BE2C (cell line): Measurements from ENCODE around the gene KRT81.

ENCODE experiments used
- DNase-seq: peaks from one replicate; pipeline ENCODE4 v3.0.0-alpha.2; 2020
- H3K27me3 ChIP-seq: fragments of 250-450 bp; sonication (Bioruptor Pico); 2 replicates; pipeline ENCODE4 v1.5.1; 2020; ENCODE audit warnings: mild to moderate bottlenecking
- H3K36me3 ChIP-seq: fragments of 250-450 bp; sonication (Bioruptor Pico); 2 replicates; pipeline ENCODE4 v1.5.1; 2020; ENCODE audit warnings: mild to moderate bottlenecking
- H3K4me1 ChIP-seq: fragments of 250-450 bp; sonication (Bioruptor Pico); 2 replicates; pipeline ENCODE4 v1.5.1; 2020
- H3K4me3 ChIP-seq: 2 replicates; pipeline ENCODE4 v1.5.1; 2011; ENCODE audit warnings: low read depth, low read length
- H3K9me3 ChIP-seq: fragments of 250-450 bp; sonication (Bioruptor Pico); 2 replicates; pipeline ENCODE4 v1.5.1; 2020
- CTCF ChIP-seq: IDR thresholded peaks from 2 replicates; pipeline ENCODE4 v1.5.1; 2012; ENCODE audit warnings: mild to moderate bottlenecking, low read depth, low read length

The KRT81 gene

DNA sequence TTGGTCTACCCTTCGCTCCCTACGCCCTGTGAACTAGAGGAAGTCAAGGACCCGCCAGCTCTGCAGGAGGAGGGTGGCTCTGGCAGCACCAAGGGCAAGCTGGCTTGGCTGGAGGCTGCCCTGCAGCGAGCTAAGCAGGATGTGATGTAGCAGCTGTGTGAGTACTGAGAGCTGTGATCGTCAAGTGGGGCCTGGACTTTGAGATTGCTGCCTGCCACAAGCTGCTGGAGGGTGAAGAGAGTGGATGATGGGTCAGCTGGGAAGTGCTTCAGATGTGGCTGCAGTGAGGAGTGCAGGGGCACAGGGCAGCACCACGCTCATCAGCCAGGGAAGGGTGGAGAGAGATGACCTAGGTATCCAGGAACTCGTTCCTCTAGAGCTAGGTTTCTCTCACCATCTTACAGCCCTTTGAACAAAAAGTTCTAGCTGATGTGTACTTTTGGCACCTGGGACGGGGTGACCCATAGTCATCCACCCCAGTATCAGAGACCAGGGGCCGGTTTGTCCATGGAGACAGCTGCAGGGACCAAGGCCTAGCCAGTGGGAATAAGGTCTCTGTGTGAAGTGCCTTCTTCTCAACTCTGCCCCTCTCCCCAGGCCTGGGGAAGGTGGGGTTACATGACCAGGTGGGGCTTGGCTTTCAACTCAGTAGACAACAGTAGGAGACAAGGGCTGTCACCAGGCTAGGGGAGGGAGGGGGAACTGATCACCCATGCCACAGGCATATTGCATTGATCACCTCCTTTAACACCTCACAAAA lies 13.7 kb downstream of the KRT81 start:
- no peak for TF ChIP-seq CTCF

DNA sequence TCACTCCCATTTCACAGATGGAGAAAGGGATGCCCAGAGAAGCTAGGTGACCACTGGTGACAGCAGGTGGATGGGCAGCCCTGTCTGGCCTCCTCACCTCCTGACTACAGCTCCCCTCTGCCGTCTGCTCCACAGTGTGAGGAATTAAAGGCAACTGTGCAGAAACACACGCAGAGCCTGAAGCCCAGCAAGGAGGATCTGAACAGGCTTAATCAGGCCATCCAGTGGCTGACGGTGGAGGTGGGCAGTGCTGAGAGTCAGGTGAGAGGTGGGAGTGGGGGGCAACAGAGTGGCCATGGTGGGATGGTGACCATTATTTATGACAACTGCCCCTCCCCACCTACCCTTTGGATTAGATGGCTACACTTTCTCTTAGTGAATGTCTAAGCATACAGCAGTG lies 15.6 kb downstream of the KRT81 start:
- no peak for TF ChIP-seq CTCF
- no peak for DNase-seq
- Histone ChIP-seq H3K9me3 (no peaks in the 10 kb centered on the region), H3K4me1 (no peaks in the 10 kb centered on the region), H3K36me3 (no peaks in the 10 kb centered on the region), H3K4me3 (no peak overlapping the region), H3K27me3 (no peaks in the 10 kb centered on the region)

More for the DNA sequence above, 13.7 kb downstream of the KRT81 start:
- H3K27me3 ChIP-seq: no peaks in the 10 kb centered on the region
- H3K36me3 ChIP-seq: no peaks in the 10 kb centered on the region
- no peak for DNase-seq
- no peaks in the 10 kb centered on the region for H3K4me1 ChIP-seq
- no peaks in the 10 kb centered on the region for H3K9me3 ChIP-seq
- H3K4me3 ChIP-seq: no peak overlapping the region

DNA sequence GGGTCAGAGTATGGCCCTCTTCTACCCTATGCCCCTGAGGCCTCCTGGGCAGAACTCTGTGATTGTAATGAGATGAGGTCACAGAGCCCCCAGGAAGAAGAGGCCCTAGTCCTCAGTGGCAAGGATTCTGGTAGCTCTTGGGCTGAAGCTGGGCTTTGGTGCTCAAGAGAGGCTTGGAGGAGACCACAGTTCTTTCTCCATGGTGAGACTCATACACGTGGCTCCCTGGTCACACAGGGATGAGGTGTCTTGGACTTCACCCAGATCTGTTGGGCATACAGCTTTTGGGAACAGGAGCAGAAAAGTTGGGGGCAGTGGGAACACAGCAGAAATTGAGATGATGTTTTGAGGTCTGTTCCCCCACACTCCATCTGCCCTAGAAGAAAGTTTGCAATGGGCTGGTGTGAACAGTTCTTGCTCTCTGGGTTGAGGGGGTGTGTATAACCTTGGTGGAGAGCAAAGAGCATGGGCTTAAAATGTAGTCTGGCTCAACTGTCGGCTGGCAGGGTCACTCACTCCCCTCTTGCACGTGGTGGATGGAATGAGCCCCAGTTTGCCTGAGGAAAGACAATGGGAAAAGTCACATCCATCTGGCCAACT lies 16.7 kb downstream of the KRT81 start, which contains the start of gene KRT86:
TSS of gene KRT86 (plus strand) at position 125 of the 600 bp plus-strand sequence. CDS start 27,272 bp downstream, outside the sequence.
- Histone ChIP-seq H3K27me3 (no peaks in the 10 kb centered on the region), H3K36me3 (no peaks in the 10 kb centered on the region), H3K4me3 (no peak within 1 kb of the TSS), H3K9me3 (no peaks in the 10 kb centered on the region), H3K4me1 (no peaks in the 10 kb centered on the region)
- no peak for TF ChIP-seq CTCF
- DNase-seq: no peak

GRCh38 chr12:52271158-52271557 lies 20.2 kb downstream of the KRT81 start:
- H3K4me3 ChIP-seq: no peak overlapping the region
- no peak for TF ChIP-seq CTCF
- no peaks in the 10 kb centered on the region for H3K4me1 ChIP-seq
- no peaks in the 10 kb centered on the region for H3K36me3 ChIP-seq
- H3K9me3 ChIP-seq: no peaks in the 10 kb centered on the region
- no peaks in the 10 kb centered on the region for H3K27me3 ChIP-seq
- no peak for DNase-seq

DNA sequence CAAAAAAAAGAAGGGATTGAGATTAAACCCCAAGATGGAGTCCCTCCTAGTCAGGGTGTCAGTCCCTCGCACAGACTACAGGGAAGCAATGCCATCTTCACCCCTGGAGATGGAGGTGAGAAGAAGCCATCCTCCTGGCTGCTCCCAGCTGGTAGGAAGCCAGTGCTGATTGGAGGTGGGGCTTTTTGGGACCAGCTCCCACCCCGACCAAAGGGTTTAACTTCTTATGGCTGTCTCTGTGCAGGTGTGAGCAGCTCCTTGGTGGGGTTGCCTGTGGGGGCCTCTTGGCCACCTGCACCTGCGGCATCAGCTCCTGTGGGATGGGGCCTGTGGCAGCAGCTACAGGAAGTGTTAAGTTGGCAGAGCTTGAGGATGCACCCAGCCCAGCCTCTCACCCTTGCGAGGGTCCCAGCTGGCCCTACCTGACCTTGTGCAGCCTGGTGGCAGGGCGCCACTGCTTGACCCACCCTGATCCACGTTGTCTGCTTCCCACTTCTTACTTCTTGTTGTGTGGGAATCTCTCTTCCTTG lies 20.7 kb downstream of the KRT81 start:
- H3K27me3 ChIP-seq: no peaks in the 10 kb centered on the region
- no peak for TF ChIP-seq CTCF
- no peak for DNase-seq
- H3K36me3 ChIP-seq: no peaks in the 10 kb centered on the region
- H3K4me3 ChIP-seq: no peak overlapping the region
- no peaks in the 10 kb centered on the region for H3K4me1 ChIP-seq
- H3K9me3 ChIP-seq: no peaks in the 10 kb centered on the region

DNA sequence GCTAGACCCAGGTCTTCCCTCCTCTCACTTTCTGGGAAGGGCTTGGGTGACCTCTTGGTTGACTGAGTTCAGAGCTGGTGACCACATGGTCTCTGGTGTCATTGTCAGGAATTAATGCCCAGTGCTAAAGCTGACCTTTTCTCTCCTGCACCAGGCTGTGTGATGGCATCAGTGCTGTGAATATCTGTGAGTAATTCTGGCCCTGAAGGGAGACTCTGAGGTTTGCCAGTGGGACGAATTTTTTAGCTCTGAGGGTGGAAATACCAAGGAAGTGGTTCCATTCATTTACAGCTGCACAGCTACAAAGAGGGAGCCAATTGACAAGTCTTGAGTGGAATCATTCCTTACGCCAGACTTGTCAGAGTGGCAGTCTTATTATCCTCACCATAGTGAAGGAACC lies 23.1 kb downstream of the KRT81 start:
- Histone ChIP-seq H3K9me3 (no peaks in the 10 kb centered on the region), H3K27me3 (no peaks in the 10 kb centered on the region), H3K4me3 (no peak overlapping the region), H3K4me1 (no peaks in the 10 kb centered on the region), H3K36me3 (no peaks in the 10 kb centered on the region)
- no peak for DNase-seq
- no peak for TF ChIP-seq CTCF
